ENCODE results near the gene DUS2. TPM values are rescaled to one million over a fixed set of nuclear protein-coding genes. Genes with fewer than 3 reads are reported as not detected.

Gene DUS2
- total and polyA plus RNA-seq, 7 donors: 3.6 to 17.3 (median 6.6) TPM

GRCh38 chr16:67977469-67978227 lies 45.4 kb upstream of the DUS2 start:
- H3K4me1 ChIP-seq: no peaks in the 10 kb centered on the region
- TF ChIP-seq CTCF (IDR thresholded peaks at IDR 0.05): no peak
- TF ChIP-seq POLR2AphosphoS5 (IDR thresholded peaks at IDR 0.05): no peak
- TF ChIP-seq EP300 (IDR thresholded peaks at IDR 0.05): no peak
- no peak for TF ChIP-seq POLR2A (IDR thresholded peaks at IDR 0.05)
- H3K27ac ChIP-seq: no peak overlapping the region
- no peak for DNase-seq
- H3K36me3 ChIP-seq: no peaks in the 10 kb centered on the region
- intact Hi-C loops (cut with DNase I): no loop called here
- WGBS, 2 donors: 84 to 91% methylated on average over 9 of the region's 9 CpGs
- H3K9me3 ChIP-seq: no peaks in the 10 kb centered on the region
- no peak overlapping the region for H3K4me3 ChIP-seq
- peaks cover 0 to 16% (median 7%) of the 10 kb centered on the region in 3 donors for H3K27me3 ChIP-seq

- H3K27me3 ChIP-seq: peaks cover 0 to 16% (median 7%) of the 10 kb centered on the region in 3 donors
- TF ChIP-seq CTCF (IDR thresholded peaks at IDR 0.05) (no peak), POLR2AphosphoS5 (IDR thresholded peaks at IDR 0.05) (no peak), POLR2A (IDR thresholded peaks at IDR 0.05) (no peak), EP300 (IDR thresholded peaks at IDR 0.05) (no peak)
- no peaks in the 10 kb centered on the region for H3K9me3 ChIP-seq
- H3K4me1 ChIP-seq: no peaks in the 10 kb centered on the region
- H3K36me3 ChIP-seq: no peaks in the 10 kb centered on the region
- no peak for DNase-seq
- no peak within 1 kb of the TSS for H3K27ac ChIP-seq
- intact Hi-C loops (cut with DNase I): no loop called here
- no peak within 1 kb of the TSS for H3K4me3 ChIP-seq
- 69 to 77% methylated on average over 62 of the region's 62 CpGs for WGBS, 2 donors
Observed at GRCh38 chr16:67979955-67980678, 43.0 kb upstream of the DUS2 start, which contains the start of gene DPEP3. Gene DPEP3 (minus strand): TSS chr16:67980499. CDS start chr16:67980380, 119 bp downstream.

GRCh38 chr16:67982011-67982696 lies 40.9 kb upstream of the DUS2 start:
- intact Hi-C loops (cut with DNase I): no loop called here
- Histone ChIP-seq H3K9me3 (no peaks in the 10 kb centered on the region), H3K36me3 (no peaks in the 10 kb centered on the region), H3K27me3 (peaks cover 0 to 16% (median 7%) of the 10 kb centered on the region in 3 donors), H3K4me3 (no peak overlapping the region), H3K27ac (no peak overlapping the region), H3K4me1 (no peaks in the 10 kb centered on the region)
- DNase-seq: no peak
- 90 to 95% methylated on average over 49 of the region's 49 CpGs for WGBS, 2 donors
- no peak for TF ChIP-seq EP300 (IDR thresholded peaks at IDR 0.05)
- TF ChIP-seq POLR2AphosphoS5 (IDR thresholded peaks at IDR 0.05): no peak
- no peak for TF ChIP-seq CTCF (IDR thresholded peaks at IDR 0.05)
- TF ChIP-seq POLR2A (IDR thresholded peaks at IDR 0.05): no peak

- Histone ChIP-seq H3K9me3 (no peaks in the 10 kb centered on the region), H3K27me3 (no peaks in the 10 kb centered on the region), H3K4me3 (no peak overlapping the region), H3K36me3 (no peaks in the 10 kb centered on the region), H3K27ac (no peak overlapping the region), H3K4me1 (no peaks in the 10 kb centered on the region)
- TF ChIP-seq CTCF (IDR thresholded peaks at IDR 0.05) (no peak), EP300 (IDR thresholded peaks at IDR 0.05) (no peak), POLR2AphosphoS5 (IDR thresholded peaks at IDR 0.05) (no peak), POLR2A (IDR thresholded peaks at IDR 0.05) (no peak)
- intact Hi-C loops (cut with DNase I): no loop called here
- 84 to 89% methylated on average over 5 of the region's 5 CpGs for WGBS, 2 donors
- no peak for DNase-seq
Observed at GRCh38 chr16:67986949-67987348, 36.1 kb upstream of the DUS2 start.

Data from sigmoid colon (tissue), 7 donors.